Progenitor cell of endocrine pancreas (in vitro differentiated cells): ENCODE measurements around the gene DGKH. TPM values are rescaled to one million over a fixed set of nuclear protein-coding genes. Genes with fewer than 3 reads are reported as not detected.

ENCODE experiments used
- DNase-seq: peaks from one replicate; pipeline ENCODE4 v3.0.0; 2021; ENCODE audit warnings: low spot score; ENCODE audit not compliant: unreplicated experiment
- H3K27ac Mint-ChIP-seq: 2 replicates; pipeline ENCODE4 v1.8.0; 2021; ENCODE audit warnings: mild to moderate bottlenecking, moderate library complexity, mixed read lengths
- H3K27me3 Mint-ChIP-seq: 2 replicates; pipeline ENCODE4 v1.8.0; 2021; ENCODE audit warnings: mixed read lengths
- H3K36me3 Mint-ChIP-seq: 2 replicates; pipeline ENCODE4 v1.8.0; 2022; ENCODE audit warnings: mixed read lengths; ENCODE audit not compliant: insufficient read depth
- H3K4me1 Mint-ChIP-seq: 2 replicates; pipeline ENCODE4 v1.8.0; 2021; ENCODE audit warnings: low read depth, mixed read lengths
- H3K4me3 Mint-ChIP-seq: 2 replicates; pipeline ENCODE4 v1.8.0; 2021; ENCODE audit warnings: low read depth, mild to moderate bottlenecking, moderate library complexity, mixed read lengths
- H3K9me3 Mint-ChIP-seq: 2 replicates; pipeline ENCODE4 v1.8.0; 2021; ENCODE audit warnings: low read depth, mixed read lengths
- CTCF ChIP-seq: fragments of 200-600 bp; sonication (generic); IDR thresholded peaks from one replicate; pipeline ENCODE4 v1.5.0; 2021; ENCODE audit warnings: antibody characterized with exemption, mild to moderate bottlenecking; ENCODE audit not compliant: unreplicated experiment
- total RNA-seq: library from RNA; stranded (reverse); gene quantifications from 2 replicates; pipeline ENCODE4 v1.2.1, GENCODE V29; 2021

Gene DGKH
- total RNA-seq, 1 donor from 2014 or later, result 5.3 TPM

GRCh38 chr13:42071672-42072419 lies 23.4 kb downstream of the DGKH start:
- no peaks in the 10 kb centered on the region for H3K4me1 Mint-ChIP-seq
- no peak for DNase-seq
- H3K9me3 Mint-ChIP-seq, result no peaks in the 10 kb centered on the region
- no peak for TF ChIP-seq CTCF
- peaks cover 4% of the 10 kb centered on the region for H3K36me3 Mint-ChIP-seq
- H3K27ac Mint-ChIP-seq, result no peak overlapping the region
- H3K27me3 Mint-ChIP-seq, result no peaks in the 10 kb centered on the region
- no peak overlapping the region for H3K4me3 Mint-ChIP-seq

DNA sequence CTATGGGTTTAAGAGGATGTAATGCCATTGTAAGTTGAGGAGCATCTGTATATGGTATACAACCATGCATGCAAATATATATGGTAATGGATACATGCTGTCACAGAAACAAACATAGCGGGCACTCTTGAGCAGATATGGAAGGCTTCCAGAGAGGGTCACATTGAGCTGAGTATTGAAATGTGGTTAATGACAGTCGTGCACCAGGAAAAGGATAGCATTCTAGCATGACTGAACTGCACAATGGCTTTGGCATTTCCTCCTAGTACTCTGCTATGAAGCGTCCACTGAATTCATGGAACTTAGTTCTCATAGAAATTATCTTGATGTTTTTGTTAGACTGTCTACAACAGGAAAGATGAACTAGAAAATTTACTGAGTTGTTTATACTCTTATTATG lies 25.2 kb downstream of the DGKH start:
- Mint-ChIP-seq H3K27ac (no peak overlapping the region), H3K4me1 (no peaks in the 10 kb centered on the region), H3K27me3 (no peaks in the 10 kb centered on the region), H3K4me3 (no peak overlapping the region), H3K9me3 (no peaks in the 10 kb centered on the region), H3K36me3 (peaks cover 4% of the 10 kb centered on the region)
- DNase-seq, result no peak
- TF ChIP-seq CTCF, result no peak

GRCh38 chr13:42075517-42075916 lies 27.1 kb downstream of the DGKH start:
- H3K36me3 Mint-ChIP-seq, result peaks cover 4% of the 10 kb centered on the region
- H3K4me1 Mint-ChIP-seq, result no peaks in the 10 kb centered on the region
- no peak overlapping the region for H3K27ac Mint-ChIP-seq
- no peak for TF ChIP-seq CTCF
- no peaks in the 10 kb centered on the region for H3K9me3 Mint-ChIP-seq
- DNase-seq, result no peak
- H3K4me3 Mint-ChIP-seq, result no peak overlapping the region
- H3K27me3 Mint-ChIP-seq, result no peaks in the 10 kb centered on the region

DNA sequence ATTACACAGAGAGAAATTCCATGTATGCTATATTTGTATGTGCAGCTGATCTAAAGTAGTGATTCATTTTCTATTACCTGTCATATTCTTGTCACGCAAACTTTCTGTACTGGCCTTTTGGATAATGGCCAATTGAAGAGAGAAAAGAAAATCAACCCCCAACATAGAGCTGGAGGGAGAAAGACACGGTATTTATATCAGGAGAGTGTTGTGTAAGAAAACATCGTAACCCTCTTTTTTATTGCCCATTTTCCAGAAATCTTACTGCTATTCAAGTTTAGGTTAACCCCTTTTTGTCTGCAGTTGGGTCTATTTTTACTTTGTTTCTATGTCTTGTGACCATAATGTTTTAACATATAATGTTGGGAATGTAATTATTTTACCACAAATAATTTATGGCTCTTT lies 27.9 kb downstream of the DGKH start:
- Mint-ChIP-seq H3K4me3 (no peak overlapping the region), H3K4me1 (no peaks in the 10 kb centered on the region), H3K9me3 (no peaks in the 10 kb centered on the region), H3K27ac (no peak overlapping the region), H3K27me3 (no peaks in the 10 kb centered on the region), H3K36me3 (no peaks in the 10 kb centered on the region)
- TF ChIP-seq CTCF, result no peak
- DNase-seq, result no peak

GRCh38 chr13:42078128-42078808 lies 29.8 kb downstream of the DGKH start:
- Mint-ChIP-seq H3K27ac (no peak overlapping the region), H3K4me1 (no peaks in the 10 kb centered on the region), H3K4me3 (no peak overlapping the region), H3K9me3 (peaks cover 9% of the 10 kb centered on the region), H3K27me3 (no peaks in the 10 kb centered on the region), H3K36me3 (peaks cover 4% of the 10 kb centered on the region)
- TF ChIP-seq CTCF, result no peak
- no peak for DNase-seq
